ENCODE data around the gene CEP68. TPM values are rescaled to one million over a fixed set of nuclear protein-coding genes. Genes with fewer than 3 reads are reported as not detected.

CEP68 gene
- total RNA-seq, 1 experiment from 2014 or later: 11.2 TPM

DNA sequence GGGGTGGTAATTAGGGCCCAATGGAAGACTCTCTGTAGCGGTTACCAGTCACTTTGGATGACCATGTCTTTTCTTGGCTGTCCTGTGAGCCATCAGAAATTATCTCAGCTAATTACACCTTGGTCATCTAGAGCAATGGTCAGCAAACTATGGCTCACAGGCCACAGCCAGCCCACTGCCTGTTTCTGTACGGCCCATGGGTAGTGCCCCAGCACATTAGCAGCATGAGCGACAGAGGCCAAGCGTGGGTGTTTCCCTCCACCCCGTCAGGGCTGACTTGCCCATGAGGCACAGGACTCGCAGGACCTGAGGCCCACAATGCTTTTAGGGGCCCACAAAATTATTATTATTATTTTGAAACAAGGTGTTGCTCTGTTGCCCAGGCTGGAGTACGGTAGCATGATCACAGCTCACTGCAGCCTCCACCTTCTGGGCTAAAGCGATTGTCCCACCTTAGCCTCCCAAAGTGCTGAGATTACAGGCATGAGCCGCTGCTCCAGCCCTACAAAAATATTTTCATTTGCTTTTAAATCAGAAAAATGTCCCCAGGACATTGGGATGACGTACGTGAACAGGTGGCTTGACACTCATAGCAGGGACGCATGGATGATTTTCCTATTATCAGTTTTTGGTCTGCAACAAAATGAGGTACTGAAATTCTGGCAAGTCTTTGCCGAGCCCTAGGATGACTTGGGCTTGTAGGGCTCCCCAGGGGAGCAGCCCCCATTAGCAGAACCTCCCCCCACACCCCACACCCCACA is 29.3 kb upstream of the CEP68 start:
- H3K4me2 ChIP-seq (ENCODE audit: low read length): no peak overlapping the region
- no peaks in the 10 kb centered on the region for H3K9me2 ChIP-seq (ENCODE audit: insufficient read depth)
- H3K9me3 ChIP-seq (ENCODE audit: control insufficient read depth in 1 of 2, insufficient read depth in 1 of 2, low read depth in 1 of 2, low read length in 2 of 2): no peaks in the 10 kb centered on the region
- intact Hi-C loops (cut with micrococcal nuclease): no loop called here
- DNase-seq (ENCODE audit: low read depth, low spot score) (no peak), ATAC-seq (no peak)
- ChIA-PET CTCF (no interaction called here), POLR2A (no interaction called here), RAD21 (ENCODE audit: low non-redundant PET in 1 of 2, low total read pairs in 2 of 2, uncharacterized antibody in 2 of 2, unreplicated experiment in 2 of 2) (no interaction called here)
- H3K4me3 ChIP-seq (replicated peaks in 1 of 2; ENCODE audit: low read depth in 1 of 2, low read length in 2 of 2): no peak overlapping the region
- no peak overlapping the region for H3K9ac ChIP-seq (ENCODE audit: low read length)
- peaks cover 0 to 7% of the 10 kb centered on the region in 2 experiments; a peak in 1 of 4 replicates for H3K4me1 ChIP-seq (ENCODE audit: control insufficient read depth in 1 of 2, insufficient read depth in 2 of 2, low read length in 2 of 2)
- no peak overlapping the region for H2AFZ ChIP-seq (ENCODE audit: low read depth, low read length, poor library complexity, severe bottlenecking)
- no peak overlapping the region for H3K27ac ChIP-seq (ENCODE audit: low read depth, low read length)
- H4K20me1 ChIP-seq (ENCODE audit: insufficient read depth): no peaks in the 10 kb centered on the region
- H3K36me3 ChIP-seq (ENCODE audit: control insufficient read depth in 1 of 2, insufficient read depth in 2 of 2, low read length in 2 of 2): no peaks in the 10 kb centered on the region
- BruUV-seq (replicated peaks): no TSS peak
- TF ChIP-seq ZNF274 (IDR thresholded peaks at IDR 0.05; ENCODE audit: low read depth, low read length) (no peak), POLR2A (IDR thresholded peaks at IDR 0.05; ENCODE audit: borderline replicate concordance, extremely low read depth, insufficient read depth, insufficient read length) (no peak), CEBPB (IDR thresholded peaks at IDR 0.05; ENCODE audit: low read depth) (no peak), SIN3A (IDR thresholded peaks at IDR 0.05; ENCODE audit: low read depth) (no peak), EGR1 (IDR thresholded peaks at IDR 0.05; ENCODE audit: low read depth) (no peak), YY1 (IDR thresholded peaks at IDR 0.05; ENCODE audit: extremely low read depth, insufficient replicate concordance, low read depth, low read length) (no peak), ELF1 (IDR thresholded peaks at IDR 0.05; ENCODE audit: borderline replicate concordance, low read depth) (no peak), SP1 (IDR thresholded peaks at IDR 0.05; ENCODE audit: low read depth) (no peak), FOSL1 (IDR thresholded peaks at IDR 0.05; ENCODE audit: low read depth) (no peak), SRF (IDR thresholded peaks at IDR 0.05; ENCODE audit: low read depth) (no peak), TCF7L2 (IDR thresholded peaks at IDR 0.05; ENCODE audit: borderline replicate concordance, extremely low read depth, insufficient read depth, insufficient read length) (no peak), POLR2AphosphoS5 (IDR thresholded peaks at IDR 0.05; ENCODE audit: low read depth, low read length) (no peak)
- TF ChIP-seq, protein P1, sequence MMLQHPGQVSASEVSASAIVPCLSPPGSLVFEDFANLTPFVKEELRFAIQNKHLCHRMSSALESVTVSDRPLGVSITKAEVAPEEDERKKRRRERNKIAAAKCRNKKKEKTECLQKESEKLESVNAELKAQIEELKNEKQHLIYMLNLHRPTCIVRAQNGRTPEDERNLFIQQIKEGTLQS (IDR thresholded peaks at IDR 0.05): no peak
- TF ChIP-seq, protein P2, sequence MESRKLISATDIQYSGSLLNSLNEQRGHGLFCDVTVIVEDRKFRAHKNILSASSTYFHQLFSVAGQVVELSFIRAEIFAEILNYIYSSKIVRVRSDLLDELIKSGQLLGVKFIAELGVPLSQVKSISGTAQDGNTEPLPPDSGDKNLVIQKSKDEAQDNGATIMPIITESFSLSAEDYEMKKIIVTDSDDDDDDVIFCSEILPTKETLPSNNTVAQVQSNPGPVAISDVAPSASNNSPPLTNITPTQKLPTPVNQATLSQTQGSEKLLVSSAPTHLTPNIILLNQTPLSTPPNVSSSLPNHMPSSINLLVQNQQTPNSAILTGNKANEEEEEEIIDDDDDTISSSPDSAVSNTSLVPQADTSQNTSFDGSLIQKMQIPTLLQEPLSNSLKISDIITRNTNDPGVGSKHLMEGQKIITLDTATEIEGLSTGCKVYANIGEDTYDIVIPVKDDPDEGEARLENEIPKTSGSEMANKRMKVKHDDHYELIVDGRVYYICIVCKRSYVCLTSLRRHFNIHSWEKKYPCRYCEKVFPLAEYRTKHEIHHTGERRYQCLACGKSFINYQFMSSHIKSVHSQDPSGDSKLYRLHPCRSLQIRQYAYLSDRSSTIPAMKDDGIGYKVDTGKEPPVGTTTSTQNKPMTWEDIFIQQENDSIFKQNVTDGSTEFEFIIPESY (IDR thresholded peaks at IDR 0.05; ENCODE audit: extremely low read depth, insufficient replicate concordance, low read length): no peak
- TF ChIP-seq, protein P3, sequence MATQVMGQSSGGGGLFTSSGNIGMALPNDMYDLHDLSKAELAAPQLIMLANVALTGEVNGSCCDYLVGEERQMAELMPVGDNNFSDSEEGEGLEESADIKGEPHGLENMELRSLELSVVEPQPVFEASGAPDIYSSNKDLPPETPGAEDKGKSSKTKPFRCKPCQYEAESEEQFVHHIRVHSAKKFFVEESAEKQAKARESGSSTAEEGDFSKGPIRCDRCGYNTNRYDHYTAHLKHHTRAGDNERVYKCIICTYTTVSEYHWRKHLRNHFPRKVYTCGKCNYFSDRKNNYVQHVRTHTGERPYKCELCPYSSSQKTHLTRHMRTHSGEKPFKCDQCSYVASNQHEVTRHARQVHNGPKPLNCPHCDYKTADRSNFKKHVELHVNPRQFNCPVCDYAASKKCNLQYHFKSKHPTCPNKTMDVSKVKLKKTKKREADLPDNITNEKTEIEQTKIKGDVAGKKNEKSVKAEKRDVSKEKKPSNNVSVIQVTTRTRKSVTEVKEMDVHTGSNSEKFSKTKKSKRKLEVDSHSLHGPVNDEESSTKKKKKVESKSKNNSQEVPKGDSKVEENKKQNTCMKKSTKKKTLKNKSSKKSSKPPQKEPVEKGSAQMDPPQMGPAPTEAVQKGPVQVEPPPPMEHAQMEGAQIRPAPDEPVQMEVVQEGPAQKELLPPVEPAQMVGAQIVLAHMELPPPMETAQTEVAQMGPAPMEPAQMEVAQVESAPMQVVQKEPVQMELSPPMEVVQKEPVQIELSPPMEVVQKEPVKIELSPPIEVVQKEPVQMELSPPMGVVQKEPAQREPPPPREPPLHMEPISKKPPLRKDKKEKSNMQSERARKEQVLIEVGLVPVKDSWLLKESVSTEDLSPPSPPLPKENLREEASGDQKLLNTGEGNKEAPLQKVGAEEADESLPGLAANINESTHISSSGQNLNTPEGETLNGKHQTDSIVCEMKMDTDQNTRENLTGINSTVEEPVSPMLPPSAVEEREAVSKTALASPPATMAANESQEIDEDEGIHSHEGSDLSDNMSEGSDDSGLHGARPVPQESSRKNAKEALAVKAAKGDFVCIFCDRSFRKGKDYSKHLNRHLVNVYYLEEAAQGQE (IDR thresholded peaks at IDR 0.05; ENCODE audit: low read depth): no peak
- TF ChIP-seq, protein P4, sequence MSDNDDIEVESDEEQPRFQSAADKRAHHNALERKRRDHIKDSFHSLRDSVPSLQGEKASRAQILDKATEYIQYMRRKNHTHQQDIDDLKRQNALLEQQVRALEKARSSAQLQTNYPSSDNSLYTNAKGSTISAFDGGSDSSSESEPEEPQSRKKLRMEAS (IDR thresholded peaks at IDR 0.05): no peak
- no peaks in the 10 kb centered on the region for H3K79me2 ChIP-seq (ENCODE audit: insufficient read depth, low read length)
- H3K27me3 ChIP-seq (ENCODE audit: insufficient read depth, low read length): no peaks in the 10 kb centered on the region
